ENCODE measurements around the gene GRM4. TPM values are rescaled to one million over a fixed set of nuclear protein-coding genes. Genes with fewer than 3 reads are reported as not detected.

The GRM4 gene
- total RNA-seq, 2 donors from 2014 or later, result 0.07 TPM; not detected in 1

GRCh38 chr6:34110610-34111009 lies 35.3 kb downstream of the GRM4 start:
- Histone ChIP-seq H3K9ac (ENCODE audit: low read depth in 2 of 2, low read length in 2 of 2) (no peak overlapping the region), H3K4me3 (no peak overlapping the region), H3K4me1 (no peaks in the 10 kb centered on the region), H3K27me3 (no peaks in the 10 kb centered on the region), H3K36me3 (no peaks in the 10 kb centered on the region), H3K27ac (no peak overlapping the region), H3K9me3 (no peaks in the 10 kb centered on the region)
- TF ChIP-seq CTCF (IDR thresholded peaks at IDR 0.05), result no peak
- DNase-seq, result no peak
- intact Hi-C loops (cut with DNase I), result no loop called here

GRCh38 chr6:34108176-34108575 lies 37.7 kb downstream of the GRM4 start:
- Histone ChIP-seq H3K27me3 (no peaks in the 10 kb centered on the region), H3K27ac (no peak overlapping the region), H3K4me3 (no peak overlapping the region), H3K9ac (ENCODE audit: low read depth in 2 of 2, low read length in 2 of 2) (no peak overlapping the region), H3K4me1 (no peaks in the 10 kb centered on the region), H3K9me3 (no peaks in the 10 kb centered on the region), H3K36me3 (no peaks in the 10 kb centered on the region)
- intact Hi-C loops (cut with DNase I), result no loop called here
- TF ChIP-seq CTCF (IDR thresholded peaks at IDR 0.05), result no peak
- no peak for DNase-seq

- no peaks in the 10 kb centered on the region for H3K27me3 ChIP-seq
- DNase-seq, result no peak
Measured at GRCh38 chr6:34106900-34107299, 39.0 kb downstream of the GRM4 start.

GRCh38 chr6:34106421-34106820 lies 39.5 kb downstream of the GRM4 start:
- intact Hi-C loops (cut with DNase I), result no loop called here
- TF ChIP-seq CTCF (IDR thresholded peaks at IDR 0.05), result no peak
- no peaks in the 10 kb centered on the region for H3K27me3 ChIP-seq
- H3K4me3 ChIP-seq, result no peak overlapping the region
- no peak for DNase-seq
- H3K27ac ChIP-seq, result no peak overlapping the region
- H3K9me3 ChIP-seq, result no peaks in the 10 kb centered on the region
- H3K9ac ChIP-seq (ENCODE audit: low read depth in 2 of 2, low read length in 2 of 2), result no peak overlapping the region
- no peaks in the 10 kb centered on the region for H3K4me1 ChIP-seq
- no peaks in the 10 kb centered on the region for H3K36me3 ChIP-seq

More at GRCh38 chr6:34106900-34107299, 39.0 kb downstream of the GRM4 start:
- TF ChIP-seq CTCF (IDR thresholded peaks at IDR 0.05), result no peak
- no peak overlapping the region for H3K27ac ChIP-seq
- no peaks in the 10 kb centered on the region for H3K36me3 ChIP-seq
- H3K9me3 ChIP-seq, result no peaks in the 10 kb centered on the region
- H3K4me3 ChIP-seq, result no peak overlapping the region
- no peak overlapping the region for H3K9ac ChIP-seq (ENCODE audit: low read depth in 2 of 2, low read length in 2 of 2)
- no peaks in the 10 kb centered on the region for H3K4me1 ChIP-seq
- intact Hi-C loops (cut with DNase I), result no loop called here

- Histone ChIP-seq H3K9ac (ENCODE audit: low read depth in 2 of 2, low read length in 2 of 2) (no peak overlapping the region), H3K4me3 (no peak overlapping the region), H3K9me3 (no peaks in the 10 kb centered on the region), H3K36me3 (no peaks in the 10 kb centered on the region), H3K4me1 (no peaks in the 10 kb centered on the region), H3K27me3 (no peaks in the 10 kb centered on the region), H3K27ac (no peak overlapping the region)
- no peak for TF ChIP-seq CTCF (IDR thresholded peaks at IDR 0.05)
- intact Hi-C loops (cut with DNase I), result no loop called here
- no peak for DNase-seq
Measured at GRCh38 chr6:34104628-34105027, 41.3 kb downstream of the GRM4 start.

GRCh38 chr6:34104186-34104585 lies 41.7 kb downstream of the GRM4 start:
- DNase-seq, result no peak
- Histone ChIP-seq H3K4me1 (no peaks in the 10 kb centered on the region), H3K4me3 (no peak overlapping the region), H3K27me3 (no peaks in the 10 kb centered on the region), H3K36me3 (no peaks in the 10 kb centered on the region), H3K27ac (no peak overlapping the region), H3K9me3 (no peaks in the 10 kb centered on the region), H3K9ac (ENCODE audit: low read depth in 2 of 2, low read length in 2 of 2) (peak overlapping the region in 1 of 2 donors; percentile 24)
- TF ChIP-seq CTCF (IDR thresholded peaks at IDR 0.05), result no peak
- intact Hi-C loops (cut with DNase I), result no loop called here

All from colonic mucosa (tissue), 4 donors.